Activated T-helper 1 cell treated with Interleukin-2 at 50 U/mL for 16 hours (primary cell): ENCODE data around the gene BTBD9.

Experiments used
- DNase-seq: peaks from one replicate; pipeline ENCODE4 v3.0.0-alpha.2; 2020; ENCODE audit warnings: low read depth

The BTBD9 gene

DNA sequence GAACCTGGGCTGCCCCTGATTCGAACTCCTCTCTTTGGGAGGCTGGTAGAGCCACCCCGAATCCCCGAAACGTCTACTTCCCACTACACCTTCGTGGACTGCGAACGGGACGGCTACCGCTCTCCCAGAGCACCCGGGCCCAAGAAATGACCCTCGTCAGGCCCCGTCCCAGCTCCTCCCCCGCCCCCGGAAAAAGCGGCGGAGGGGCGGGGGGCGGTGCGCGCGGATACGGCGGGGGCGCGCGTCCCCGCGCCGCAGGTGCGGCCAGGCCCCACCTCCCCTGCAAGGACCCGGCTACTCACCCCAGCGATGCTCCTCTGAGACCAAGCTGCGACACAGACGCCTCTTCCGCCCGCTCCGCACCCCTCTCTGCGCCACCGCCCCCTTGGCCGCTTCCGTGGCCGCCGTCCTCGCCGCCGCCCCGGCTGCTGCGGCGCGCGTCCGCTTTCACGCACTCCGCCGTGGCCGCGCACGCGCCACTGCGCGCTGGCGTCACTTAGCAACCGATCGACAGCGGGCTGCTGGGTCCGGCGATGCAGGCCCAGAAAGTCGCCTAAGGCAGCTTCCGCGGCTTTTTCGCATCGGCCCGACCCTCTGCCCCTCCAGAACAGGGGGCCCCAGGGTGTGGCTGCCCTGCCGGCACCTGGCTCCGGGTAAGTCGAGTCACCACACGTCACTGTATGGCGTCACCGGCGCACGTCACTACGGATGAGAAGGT, at the start of gene BTBD9:
BTBD9 (minus strand) TSS at position 432 of the 718 bp plus-strand sequence.
- DNase-seq: peak; percentile 77

DNA sequence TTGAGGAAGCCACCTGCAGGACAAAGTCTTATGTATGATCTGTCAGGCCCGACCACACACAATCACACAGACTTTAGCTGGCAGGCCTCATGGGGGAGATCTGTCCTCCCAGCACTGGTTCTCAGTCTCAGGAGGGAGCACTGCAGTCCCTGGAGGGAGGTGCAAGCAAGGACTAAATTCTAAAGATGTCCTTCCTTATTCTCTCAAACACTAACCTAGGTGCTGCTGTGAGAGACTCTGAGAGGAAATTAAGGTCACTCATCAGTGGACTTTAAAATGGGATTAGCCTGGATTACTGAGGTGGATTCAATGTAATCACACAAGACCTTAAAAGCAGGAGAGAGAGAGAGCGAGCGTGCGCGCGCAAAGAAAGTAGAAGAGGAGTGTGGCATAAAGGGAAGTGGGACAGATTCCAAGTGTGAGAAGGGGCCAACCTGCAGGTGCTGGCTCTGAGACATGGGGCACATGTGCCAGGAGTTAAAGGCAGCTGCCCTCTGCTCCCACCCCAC, 48.9 kb upstream of the BTBD9 start:
- DNase-seq: no peak

DNA sequence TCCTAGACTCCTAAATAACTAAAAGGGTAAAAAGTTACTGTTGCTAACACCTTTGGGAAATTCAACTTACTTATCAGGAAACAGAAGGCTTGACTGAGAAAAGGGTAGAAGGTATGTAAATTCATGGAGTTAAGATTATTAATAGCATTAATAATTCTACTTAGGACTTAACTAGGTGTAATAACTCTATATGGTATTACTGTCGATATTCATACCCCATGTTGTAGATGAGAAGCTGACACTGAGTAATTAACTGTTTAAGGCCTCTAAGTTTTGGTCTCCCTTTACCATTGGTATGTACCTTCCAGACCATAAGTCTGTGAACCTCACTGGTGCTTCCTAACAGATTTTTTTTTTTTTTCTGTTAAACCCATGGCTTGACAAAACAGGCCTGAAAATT, 47.8 kb upstream of the BTBD9 start:
- no peak for DNase-seq

DNA sequence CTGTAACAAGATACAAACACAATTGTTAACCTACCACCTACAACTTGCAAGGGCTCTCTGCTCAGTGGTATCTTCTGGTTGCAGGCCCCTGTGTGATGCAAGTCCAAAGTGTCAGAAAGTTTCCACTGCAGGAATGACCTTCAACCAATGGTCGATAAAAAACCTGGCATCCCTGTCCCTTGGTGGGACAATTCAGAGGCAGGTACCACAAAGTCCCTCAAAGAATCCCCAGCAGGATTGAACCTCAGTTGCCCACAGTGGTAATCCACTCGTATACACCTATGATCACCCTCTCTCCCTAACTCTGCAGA, 47.3 kb upstream of the BTBD9 start:
- DNase-seq: no peak

DNA sequence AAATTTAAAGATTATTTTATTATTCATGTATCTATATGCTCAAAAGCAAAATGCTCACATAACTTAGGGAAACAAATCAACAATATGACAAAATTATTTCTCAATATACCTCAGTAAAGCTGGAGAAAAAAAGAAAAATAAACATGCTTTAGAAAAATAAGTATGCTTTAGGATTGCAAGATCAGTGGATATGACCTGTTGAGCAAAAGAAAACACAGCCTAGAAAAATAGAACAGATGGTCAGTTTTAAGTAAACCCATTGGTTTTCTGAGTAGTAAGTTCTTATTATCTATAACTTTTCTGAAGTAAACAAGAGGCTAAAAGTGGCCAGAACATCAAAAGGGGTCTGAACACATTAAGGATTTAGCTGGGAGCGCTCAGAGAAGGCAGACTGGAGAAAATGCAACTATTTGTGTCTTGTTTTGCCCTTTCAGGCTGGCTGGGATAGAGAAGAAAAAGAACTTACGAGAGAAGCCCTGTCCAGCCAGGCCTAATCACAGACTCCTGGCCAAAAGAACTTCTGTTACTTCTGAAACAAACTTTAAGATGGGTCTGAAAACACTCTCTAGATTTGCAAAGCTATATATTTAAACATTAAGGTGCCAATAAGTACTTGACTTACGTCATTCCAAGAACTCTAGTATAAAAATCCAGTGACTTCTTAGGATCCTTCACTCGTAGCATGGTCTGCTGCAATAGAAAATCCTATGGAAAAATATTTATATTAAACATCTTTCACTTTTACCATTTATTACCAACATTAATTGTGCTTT, 46.7 kb upstream of the BTBD9 start:
- no peak for DNase-seq

DNA sequence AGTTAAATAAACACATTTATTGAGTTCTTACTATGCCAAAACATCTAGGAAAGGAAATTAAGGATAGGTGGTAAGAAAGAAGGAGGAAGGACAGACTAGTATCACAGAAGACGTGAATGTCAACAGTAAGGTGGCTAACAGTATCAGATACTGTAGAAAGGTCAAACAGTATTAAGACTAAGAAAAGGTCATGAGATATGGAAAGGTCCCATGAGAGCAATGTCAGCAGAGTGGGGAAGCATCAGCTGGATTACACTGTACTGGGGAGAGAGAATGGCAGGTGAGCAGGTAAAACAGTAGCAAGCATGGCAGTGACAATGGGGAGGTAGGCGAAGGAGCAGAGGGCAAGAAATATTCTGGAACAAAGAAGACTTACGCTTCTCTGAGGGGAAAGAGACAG, 45.2 kb upstream of the BTBD9 start:
- DNase-seq: no peak

DNA sequence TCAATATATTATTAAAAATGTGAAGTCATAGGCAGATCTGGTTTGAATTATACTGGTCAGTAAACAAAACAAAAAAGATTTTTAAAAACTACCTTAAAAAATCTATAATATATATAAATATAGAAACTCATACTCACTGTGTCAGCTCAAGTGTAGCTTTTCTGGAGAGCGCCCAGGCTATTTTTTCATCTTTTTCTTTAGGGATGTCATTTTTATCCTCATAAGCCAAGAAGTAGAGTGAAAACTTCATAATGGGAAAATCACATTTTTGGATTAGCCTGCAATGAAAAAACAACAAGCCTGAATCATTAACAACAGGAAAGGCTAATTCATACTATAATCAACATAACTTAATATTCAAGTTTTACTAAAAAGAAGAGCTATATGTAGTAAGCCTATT, 44.5 kb upstream of the BTBD9 start:
- DNase-seq: no peak

DNA sequence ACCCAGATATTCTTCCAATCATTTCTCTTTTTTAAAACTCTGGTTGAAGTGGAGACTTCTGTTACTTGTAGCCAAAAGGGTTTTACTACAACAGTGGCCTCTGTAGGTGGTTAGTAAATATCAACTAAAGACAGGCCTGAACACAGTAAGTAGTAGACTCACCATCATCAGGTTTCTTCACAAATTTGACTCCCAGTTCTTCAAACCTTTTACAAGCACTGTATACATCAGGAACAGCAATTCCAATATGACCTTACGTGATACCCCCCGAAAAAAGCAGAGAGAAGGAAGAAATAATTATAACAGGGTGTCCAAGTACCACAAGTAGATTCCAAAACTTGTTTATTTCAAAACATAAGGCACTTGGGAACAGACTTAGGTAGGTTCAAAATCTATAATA, 42.1 kb upstream of the BTBD9 start:
- no peak for DNase-seq

DNA sequence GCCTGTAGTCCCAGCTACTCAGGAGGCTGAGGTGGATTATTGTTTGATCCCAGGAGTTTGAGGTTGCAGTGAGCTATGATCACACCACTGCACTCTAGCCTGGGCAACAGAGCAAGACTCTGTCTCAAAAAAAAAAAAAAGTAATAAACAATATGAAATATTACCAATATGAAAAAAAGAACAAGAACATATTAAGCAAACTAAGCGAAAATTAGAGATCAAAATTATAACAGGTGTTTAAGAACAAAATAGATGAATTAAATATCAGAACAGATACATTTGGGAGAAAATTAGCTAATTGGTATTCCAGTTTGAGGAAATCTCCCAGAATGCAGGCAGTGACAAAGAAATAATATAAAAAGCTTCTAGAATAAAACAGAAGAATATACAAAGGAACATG, 39.9 kb upstream of the BTBD9 start:
- no peak for DNase-seq

DNA sequence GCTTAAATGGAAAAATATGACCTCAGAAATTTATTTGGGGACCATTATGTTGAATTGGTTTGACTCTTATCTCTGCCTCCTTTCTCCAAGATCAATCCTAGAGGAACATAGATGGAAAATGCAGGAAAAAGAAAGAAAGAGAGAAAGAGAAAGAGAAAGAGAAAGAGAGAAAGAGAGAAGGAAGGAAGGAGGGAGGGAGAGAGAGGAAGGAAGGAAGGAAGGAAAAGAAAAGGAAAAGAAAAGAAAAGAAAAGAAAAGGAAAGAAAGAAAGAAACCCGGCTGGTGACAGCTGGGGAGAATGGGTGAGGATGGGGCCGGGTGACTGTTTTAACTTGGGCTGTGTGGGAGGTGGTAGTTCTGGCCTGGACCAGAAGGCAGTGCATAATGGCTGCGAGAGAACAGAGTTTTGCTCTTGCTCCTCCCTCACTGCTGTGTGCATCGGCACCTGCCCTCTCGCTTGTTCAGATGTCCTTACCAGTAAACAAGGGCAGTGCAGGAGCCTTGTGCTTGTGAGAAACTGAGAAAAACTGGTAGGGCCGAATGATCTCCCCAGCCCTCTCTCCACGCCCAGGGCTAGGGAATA, 38.5 kb upstream of the BTBD9 start:
- DNase-seq: no peak

DNA sequence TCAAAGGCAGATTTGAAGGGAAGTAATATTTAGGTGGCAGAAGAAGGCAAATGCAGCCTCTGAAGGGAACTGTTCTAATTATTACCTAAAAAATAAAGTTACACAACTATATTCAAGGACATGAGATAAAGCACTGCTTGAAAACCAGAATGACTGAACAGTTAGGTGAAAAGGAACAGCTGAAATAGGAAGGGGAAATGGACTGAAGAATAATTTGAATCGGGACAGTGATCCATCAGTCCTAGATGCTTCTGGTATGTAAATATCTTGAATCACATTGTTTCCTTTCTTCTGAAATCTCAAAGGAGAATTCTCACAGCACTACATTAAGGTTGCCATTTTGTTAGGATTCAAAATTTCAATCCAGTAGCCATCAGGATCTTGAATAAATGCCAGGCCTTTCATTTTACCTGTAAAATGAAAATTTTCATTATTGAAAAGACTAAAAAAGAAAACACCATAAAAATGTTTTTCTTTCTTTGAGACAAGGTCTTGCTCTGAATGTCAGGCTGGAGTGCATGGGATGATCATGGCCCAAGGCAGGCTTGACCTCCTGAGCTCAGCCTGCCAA, 37.3 kb upstream of the BTBD9 start:
- no peak for DNase-seq

DNA sequence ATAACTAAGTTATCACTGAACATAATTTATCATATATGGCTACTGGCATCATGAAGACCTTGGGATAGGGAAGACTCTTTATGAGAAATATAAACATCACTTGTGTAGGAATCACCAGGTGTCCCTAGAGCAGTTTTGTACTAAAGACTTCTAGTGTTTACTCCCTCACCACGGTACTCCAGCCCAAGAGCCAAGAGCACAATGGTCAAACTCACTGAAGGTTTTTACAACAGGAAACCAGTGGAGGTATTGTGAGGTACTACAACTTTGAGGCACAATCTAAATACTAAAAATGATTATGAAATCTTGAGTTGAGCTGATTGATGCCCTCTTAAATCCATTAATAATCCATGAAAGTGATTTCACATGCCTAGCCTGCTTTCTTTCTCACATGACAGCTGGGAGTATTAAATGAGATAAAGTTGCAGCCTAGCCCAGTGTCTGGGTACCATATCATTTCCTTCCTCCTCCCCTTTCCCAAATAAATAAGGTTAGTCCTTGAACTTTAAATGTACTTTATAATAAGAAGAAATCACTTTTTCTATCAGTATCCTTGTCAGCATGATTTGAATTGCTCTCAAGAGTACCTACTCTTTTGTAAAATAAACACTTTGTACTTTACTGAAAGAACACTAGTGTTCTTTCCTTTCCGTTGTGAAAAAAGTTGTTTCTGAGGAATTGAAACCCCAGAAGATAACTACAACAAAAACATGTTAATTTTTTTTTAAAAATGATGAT, 36.7 kb upstream of the BTBD9 start:
- no peak for DNase-seq

DNA sequence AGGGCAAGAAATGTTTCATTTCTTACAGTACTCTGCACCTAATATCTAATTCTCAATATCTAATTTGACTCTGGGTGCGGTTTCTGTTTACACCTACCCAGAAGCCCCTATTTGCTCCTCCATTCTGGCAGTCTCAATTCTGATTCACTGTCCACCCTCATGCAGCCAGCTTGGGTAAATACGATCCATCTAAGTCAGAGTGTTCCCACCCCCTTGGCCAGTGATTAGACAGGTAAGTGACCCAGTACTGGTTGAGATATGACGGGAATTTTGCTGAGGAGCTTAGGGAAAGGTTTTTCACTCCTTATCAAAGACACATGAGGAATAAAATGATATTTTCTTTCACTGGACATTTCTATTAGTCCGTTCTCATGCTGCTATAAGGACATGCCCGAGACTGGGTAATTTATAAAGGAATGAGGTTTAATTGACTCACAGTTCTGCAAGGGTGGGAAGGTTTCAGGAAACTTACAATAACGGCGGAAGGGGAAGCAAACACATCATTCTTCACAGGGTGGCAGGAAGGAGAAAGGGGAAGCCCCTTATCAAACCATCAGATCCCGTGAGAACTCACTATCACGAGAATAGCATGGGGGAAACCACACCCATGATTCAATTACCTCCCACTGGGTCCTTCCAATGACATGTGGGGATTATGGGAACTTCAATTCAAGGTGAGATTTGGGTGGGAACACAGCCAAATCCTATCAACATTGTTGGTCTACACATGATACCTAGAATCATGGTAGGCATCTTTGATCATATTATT, 33.9 kb upstream of the BTBD9 start:
- DNase-seq: no peak

DNA sequence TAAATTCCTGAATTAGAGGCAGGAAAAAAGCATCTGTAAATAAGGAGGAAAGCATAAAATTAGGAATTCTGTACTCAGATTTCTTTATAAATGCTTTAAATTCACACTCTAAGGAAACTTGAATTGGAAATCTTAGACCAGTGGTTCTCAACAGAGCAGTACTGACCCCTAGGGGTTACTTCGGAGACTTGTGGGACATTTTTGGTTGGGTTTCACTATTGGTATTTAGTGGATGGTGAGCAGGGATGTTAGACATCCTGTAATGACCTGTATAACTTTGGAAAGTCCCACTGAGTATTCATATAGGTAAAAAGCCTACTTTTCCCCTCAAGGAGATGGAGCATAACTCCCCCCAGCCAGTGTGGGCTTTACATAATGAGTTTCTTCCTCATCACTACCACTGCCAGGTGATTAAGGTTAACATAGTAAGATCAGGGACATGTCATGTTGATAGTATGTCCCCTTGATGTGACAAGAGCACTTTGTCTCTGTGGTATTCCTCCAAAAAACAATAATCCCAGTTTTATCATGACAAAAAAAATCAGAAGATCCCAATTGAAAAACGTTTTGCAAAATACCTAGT, 32.2 kb upstream of the BTBD9 start:
- DNase-seq: no peak

DNA sequence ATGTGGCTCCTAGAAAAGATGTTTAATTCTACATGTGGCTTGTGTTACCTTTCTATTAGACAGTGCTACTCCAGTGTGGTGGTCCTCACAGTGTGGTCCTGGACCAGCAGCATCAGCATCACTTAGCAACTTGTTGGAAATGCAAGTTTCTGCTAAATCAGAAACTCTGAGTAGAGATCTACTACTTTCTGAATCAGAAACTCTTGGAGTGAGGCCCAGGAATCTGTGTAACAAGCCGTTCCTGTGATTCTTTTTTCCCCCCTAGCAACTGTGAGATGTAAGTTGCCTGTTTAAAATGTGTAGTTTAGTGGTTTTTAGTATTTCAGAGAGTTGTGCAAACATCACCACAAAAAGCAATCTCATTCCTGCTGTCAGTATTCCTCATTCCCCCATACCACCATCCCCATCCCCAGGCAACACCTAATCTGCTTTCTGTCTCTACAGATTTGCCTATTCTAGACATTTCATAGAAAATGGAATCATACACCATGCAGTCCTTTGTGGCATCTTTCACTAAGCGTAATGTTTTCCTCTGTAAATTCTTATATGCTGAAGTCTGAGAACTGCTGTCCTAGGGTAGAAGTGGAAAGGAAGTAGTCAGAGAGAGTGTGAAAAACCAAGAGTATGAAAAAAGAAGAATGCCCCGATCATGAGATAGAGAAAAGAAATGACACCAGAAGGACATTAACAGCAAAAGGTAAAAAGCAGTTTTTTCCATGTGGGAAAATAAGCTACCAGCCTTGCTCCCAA, 18.9 kb upstream of the BTBD9 start:
- no peak for DNase-seq

DNA sequence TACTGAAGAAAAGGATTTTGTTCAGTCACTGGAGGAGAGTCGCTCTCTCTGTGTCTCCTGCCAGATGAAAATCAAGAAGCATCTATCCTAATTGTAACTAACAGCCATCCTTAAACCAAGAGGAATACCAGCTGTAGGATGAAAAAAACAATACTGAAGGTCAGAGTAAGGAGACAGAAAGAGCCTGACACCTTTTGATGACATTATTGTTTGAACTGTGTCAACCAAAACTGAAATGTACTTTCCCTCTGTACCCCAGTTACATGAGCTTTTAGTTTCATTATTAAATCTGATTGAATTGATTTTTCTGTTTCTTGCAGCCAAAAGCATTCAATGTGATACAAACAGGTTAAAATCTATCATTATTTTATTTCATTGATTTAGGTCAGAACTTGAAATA, 17.2 kb upstream of the BTBD9 start:
- no peak for DNase-seq

DNA sequence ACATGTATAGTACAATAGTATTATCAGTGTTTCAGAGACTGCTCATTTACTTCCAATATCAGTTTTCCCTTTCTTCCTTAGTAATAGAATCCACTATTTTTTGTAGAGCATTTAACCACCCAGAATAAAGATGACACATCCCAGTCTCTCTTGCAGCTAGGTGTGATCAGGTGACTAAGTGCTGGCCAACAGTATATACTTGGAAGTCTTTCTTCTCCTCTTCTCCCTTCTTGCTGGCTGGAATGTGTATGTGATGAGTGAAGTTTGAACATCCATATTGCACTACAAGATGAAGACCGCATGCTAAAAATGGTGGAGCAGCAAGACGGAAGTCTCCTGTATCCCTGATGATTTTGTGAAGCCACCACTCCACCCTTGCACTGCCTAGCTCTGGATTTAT, 14.5 kb upstream of the BTBD9 start:
- DNase-seq: no peak

DNA sequence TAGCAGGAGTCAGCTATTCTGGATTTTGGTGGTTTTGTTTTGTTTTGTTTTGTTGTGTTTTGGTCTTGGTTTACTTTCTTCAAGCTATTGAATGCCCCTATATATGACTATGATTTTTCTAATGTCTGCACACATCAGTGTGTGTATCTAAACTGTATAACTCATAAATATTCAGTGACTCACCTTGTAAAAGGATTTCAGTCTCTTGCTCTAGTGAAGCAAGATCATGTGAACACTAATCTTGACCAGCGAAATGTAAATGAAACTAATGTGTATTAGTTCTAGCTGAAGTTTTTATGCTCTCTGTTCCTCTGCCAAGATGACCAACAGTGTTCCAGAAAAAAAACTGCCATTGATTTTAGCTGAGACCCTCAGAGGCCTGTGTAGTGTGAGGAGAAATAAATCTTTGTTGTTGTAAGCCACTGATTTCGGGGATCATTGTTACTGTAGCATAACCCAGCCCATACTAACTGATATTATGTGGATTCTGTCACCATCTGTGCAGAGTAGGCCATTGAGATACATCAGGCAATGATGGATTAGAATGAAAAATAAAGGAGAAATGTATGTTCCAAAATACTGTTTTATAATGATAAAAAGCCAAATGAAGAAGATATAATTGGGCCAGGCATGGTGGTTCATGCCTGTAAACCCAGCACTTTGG, 11.5 kb upstream of the BTBD9 start:
- DNase-seq: no peak

DNA sequence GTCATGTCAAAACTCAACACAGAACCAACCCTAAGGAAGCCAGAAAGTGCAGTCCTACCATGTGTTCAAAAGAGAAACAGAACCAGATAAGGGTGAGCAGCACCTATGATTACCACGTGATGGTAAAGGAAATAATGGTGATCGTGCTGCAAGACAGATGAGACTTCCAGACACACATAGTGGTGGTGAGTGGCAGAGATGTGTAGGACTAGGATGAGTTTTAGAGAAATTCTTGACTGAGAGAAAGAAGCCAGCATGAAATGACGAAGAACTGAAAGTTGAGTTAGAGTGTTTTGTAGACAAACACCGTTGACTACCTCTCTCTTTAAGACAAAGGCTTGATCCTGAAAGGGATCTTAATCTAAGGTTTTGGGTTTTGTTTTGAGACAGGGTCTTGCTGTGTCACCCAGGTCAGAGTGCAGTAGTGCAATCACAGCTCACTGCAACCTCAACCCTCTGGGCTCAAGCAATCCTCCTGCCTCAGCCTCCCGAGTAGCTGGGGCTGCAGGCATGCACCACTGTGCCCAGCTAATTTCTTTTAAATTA, 10.6 kb upstream of the BTBD9 start:
- no peak for DNase-seq

DNA sequence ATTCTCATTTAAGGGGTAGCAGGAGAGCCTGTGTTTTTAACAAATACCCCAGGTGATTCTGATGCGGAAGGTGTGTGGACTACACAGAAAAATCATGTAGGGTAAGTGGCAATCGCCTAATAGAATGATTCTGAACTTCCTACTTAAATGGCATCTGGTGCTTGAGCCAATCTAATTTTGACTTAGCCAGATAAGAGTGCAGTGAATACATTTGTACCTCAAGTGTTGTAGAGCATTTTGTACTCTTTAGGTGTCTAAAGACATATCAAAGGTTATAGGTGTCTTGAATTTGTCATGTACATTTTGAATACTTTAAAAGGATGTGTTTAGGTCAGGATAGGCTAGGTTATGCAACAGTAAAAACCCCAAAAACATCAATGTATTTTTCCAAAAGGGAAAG, 10.0 kb upstream of the BTBD9 start:
- DNase-seq: no peak
